H54 (cell line): ENCODE measurements around the gene KIF16B.
"Not testable (repeated sequence)": the region's sequence is repeated elsewhere in the genome, so short reads cannot be mapped to it uniquely, and the experiment has no call there.

ENCODE experiments used
- DNase-seq: peaks from one replicate; pipeline ENCODE4 v3.0.0; 2011; ENCODE audit warnings: low spot score, mixed read lengths; ENCODE audit not compliant: insufficient read length
- FAIRE-seq: peaks from 3 replicates; lab custom pipeline; 2011; peaks lifted over from hg19 to GRCh38; lab: Jason Lieb, UNC
- POLR2A ChIP-seq: IDR thresholded peaks from 2 replicates; pipeline ENCODE4 v1.6.1; 2011; ENCODE audit warnings: low read depth, mild to moderate bottlenecking, low read length

Gene KIF16B

GRCh38 chr20:16537025-16537665, 36.1 kb downstream of the KIF16B start:
- FAIRE-seq = no peak
- no peak for TF ChIP-seq POLR2A
- no peak for DNase-seq

- DNase-seq = no peak
- TF ChIP-seq POLR2A = no peak
- no peak for FAIRE-seq
Observed at GRCh38 chr20:16535277-16535676, 38.0 kb downstream of the KIF16B start.

GRCh38 chr20:16533502-16533901, 39.7 kb downstream of the KIF16B start:
- FAIRE-seq (no peak), DNase-seq (no peak)
- no peak for TF ChIP-seq POLR2A

- FAIRE-seq = no peak
- no peak for TF ChIP-seq POLR2A
- DNase-seq = no peak
Observed at GRCh38 chr20:16531485-16531884, 41.8 kb downstream of the KIF16B start.

- peak; percentile 93 for FAIRE-seq
- TF ChIP-seq POLR2A = no peak
Observed at GRCh38 chr20:16530201-16530681, 43.0 kb downstream of the KIF16B start.

GRCh38 chr20:16528078-16528477, 45.2 kb downstream of the KIF16B start:
- DNase-seq (peak; percentile 65), FAIRE-seq (peak; percentile 99)
- no peak for TF ChIP-seq POLR2A

More at GRCh38 chr20:16530201-16530681, 43.0 kb downstream of the KIF16B start:
- peak; percentile 57 for DNase-seq

GRCh38 chr20:16527438-16527837, 45.8 kb downstream of the KIF16B start:
- DNase-seq (no peak), FAIRE-seq (no peak)
- TF ChIP-seq POLR2A = no peak

GRCh38 chr20:16526433-16527380, 46.5 kb downstream of the KIF16B start:
- TF ChIP-seq POLR2A = no peak
- FAIRE-seq = no peak
- no peak for DNase-seq

GRCh38 chr20:16522651-16523050, 50.6 kb downstream of the KIF16B start:
- not testable (repeated sequence) for DNase-seq, FAIRE-seq

GRCh38 chr20:16520154-16520553, 53.1 kb downstream of the KIF16B start:
- DNase-seq (no peak), FAIRE-seq (no peak)
- no peak for TF ChIP-seq POLR2A

- FAIRE-seq = not testable (repeated sequence)
Observed at GRCh38 chr20:16519673-16520072, 53.6 kb downstream of the KIF16B start.

GRCh38 chr20:16518784-16519084, 54.5 kb downstream of the KIF16B start:
- no peak for TF ChIP-seq POLR2A
- DNase-seq (no peak), FAIRE-seq (no peak)

More at GRCh38 chr20:16519673-16520072, 53.6 kb downstream of the KIF16B start:
- not testable (repeated sequence) for DNase-seq

GRCh38 chr20:16517946-16518783, 55.1 kb downstream of the KIF16B start:
- FAIRE-seq (no peak), DNase-seq (peak; percentile 35)
- no peak for TF ChIP-seq POLR2A

GRCh38 chr20:16516794-16517193, 56.5 kb downstream of the KIF16B start:
- no peak for FAIRE-seq
- no peak for TF ChIP-seq POLR2A
- DNase-seq = no peak
